GM12878 (cell line): ENCODE measurements around the gene KMT2B. TPM values are rescaled to one million over a fixed set of nuclear protein-coding genes. Genes with fewer than 3 reads are reported as not detected.
A peak's percentile ranks its signal among the peaks of the same experiment; 100 is the strongest.

Experiments
- EED ChIP-seq: sonication (generic); IDR thresholded peaks from 2 replicates; pipeline ENCODE4 v1.6.1; 2016; ENCODE audit warnings: antibody characterized with exemption, low read depth
- ESRRA ChIP-seq: IDR thresholded peaks from 2 replicates; pipeline ENCODE4 v1.6.1; 2012; ENCODE audit warnings: mild to moderate bottlenecking, low read length, improper control_type of control experiment
- ETV6 ChIP-seq, 2 experiments: fragments of 450-650 bp in 1 of 2; IDR thresholded peaks in 1 of 2; conservative IDR thresholded peaks in 1 of 2; 2 replicates each; pipeline ENCODE4 v1.6.1; 2014; ENCODE audit warnings: antibody characterized with exemption in 1 of 2, borderline replicate concordance in 1 of 2, low read depth in 1 of 2, mild to moderate bottlenecking in 1 of 2, moderate library complexity in 1 of 2
- FOXM1 ChIP-seq: IDR thresholded peaks from 2 replicates; pipeline ENCODE4 v1.6.1; 2012; ENCODE audit warnings: low read depth, mild to moderate bottlenecking, inconsistent platforms, low read length, moderate library complexity
- IRF4 ChIP-seq: IDR thresholded peaks from 2 replicates; pipeline ENCODE4 v1.6.1; 2011; ENCODE audit warnings: low read depth, low read length
- KLF5 ChIP-seq: fragments of 450-650 bp; IDR thresholded peaks from 2 replicates; pipeline ENCODE4 v1.6.1; 2014; ENCODE audit warnings: mild to moderate bottlenecking; ENCODE audit not compliant: partially characterized antibody
- MEF2A ChIP-seq: IDR thresholded peaks from 2 replicates; pipeline ENCODE4 v1.6.1; 2011; ENCODE audit warnings: low read depth, mild to moderate bottlenecking, low read length, moderate library complexity; ENCODE audit not compliant: insufficient read depth
- NR2F1 ChIP-seq: fragments of 450-650 bp; conservative IDR thresholded peaks from 2 replicates; pipeline ENCODE4 v1.6.1; 2017; ENCODE audit warnings: mild to moderate bottlenecking
- PAX5 ChIP-seq: IDR thresholded peaks from 2 replicates; pipeline ENCODE4 v1.6.1; 2011; ENCODE audit warnings: low read depth, low read length, borderline replicate concordance
- POLR2A ChIP-seq: IDR thresholded peaks from 2 replicates; pipeline ENCODE4 v1.6.1; 2011; ENCODE audit warnings: low read depth, mild to moderate bottlenecking, low read length
- RFX5 ChIP-seq: IDR thresholded peaks from 2 replicates; pipeline ENCODE4 v1.6.1; 2011; ENCODE audit warnings: low read depth, low read length, improper control_type of control experiment
- SIN3A ChIP-seq: IDR thresholded peaks from 2 replicates; pipeline ENCODE4 v1.6.1; 2012; ENCODE audit warnings: low read depth, low read length, improper control_type of control experiment
- SMAD5 ChIP-seq: IDR thresholded peaks from 2 replicates; pipeline ENCODE4 v1.6.1; 2016; ENCODE audit warnings: antibody characterized with exemption, low read depth
- TBL1XR1 ChIP-seq: IDR thresholded peaks from 2 replicates; pipeline ENCODE4 v1.6.1; 2012; ENCODE audit warnings: low read depth, low read length, improper control_type of control experiment
- TCF12 ChIP-seq: IDR thresholded peaks from 2 replicates; pipeline ENCODE4 v1.6.1; 2011; ENCODE audit warnings: low read depth, mild to moderate bottlenecking, low read length
- YY1 ChIP-seq: IDR thresholded peaks from 2 replicates; pipeline ENCODE4 v1.6.1; 2011; ENCODE audit warnings: low read depth, mild to moderate bottlenecking, low read length
- polyA plus RNA-seq, 11 experiments: library from polyadenylated mRNA; depleted of rRNA in 4 of 11; unstranded in 6 of 11; stranded (reverse) in 5 of 11; fragments of >200 nt; fragmentation: Nextera tagmentation in 4 of 11; fragmentation: Illumina TruSeq in 1 of 11; extraction: Ambion mirVana in 4 of 11; extraction: Trizol in 1 of 11; gene quantifications; 1 replicate in 1 of 11; 2 replicates in 10 of 11; pipeline versions ENCODE4 v1.2.1 to v1.2.3, GENCODE V29; 2011 to 2016; ENCODE audit warnings: inconsistent platforms in 2 of 11, missing spikeins in 2 of 11, low read depth in 1 of 11
- total RNA-seq, 4 experiments: library from RNA; depleted of rRNA in 3 of 4; stranded (reverse); fragments of >200 nt in 3 of 4; fragmentation: Illumina TruSeq in 1 of 4; extraction: Trizol in 1 of 4; gene quantifications; 2 replicates each; pipeline versions ENCODE4 v1.2.1 to v1.2.3, GENCODE V29; 2013 to 2021
- TF ChIP-seq, protein P1 (sequence below): fragments of 450-650 bp; formaldehyde crosslinking; IDR thresholded peaks from 2 replicates; pipeline ENCODE4 v1.4.0; 2022; ENCODE audit warnings: mild to moderate bottlenecking, moderate library complexity
- TF ChIP-seq, protein P2 (sequence below): IDR thresholded peaks from 2 replicates; pipeline ENCODE4 v1.6.1; 2012; ENCODE audit warnings: low read depth, low read length, improper control_type of control experiment
- TF ChIP-seq, protein P3 (sequence below): IDR thresholded peaks from 2 replicates; pipeline ENCODE4 v1.6.1; 2012; ENCODE audit warnings: low read length, inconsistent platforms
- TF ChIP-seq, protein P4 (sequence below): fragments of 450-650 bp; IDR thresholded peaks from 2 replicates; pipeline ENCODE4 v1.6.1; 2017; ENCODE audit warnings: mild to moderate bottlenecking, low read depth, inconsistent platforms; ENCODE audit not compliant: poor library complexity, severe bottlenecking
- TF ChIP-seq, protein P5 (sequence below): IDR thresholded peaks from 2 replicates; pipeline ENCODE4 v1.6.1; 2011; ENCODE audit warnings: borderline replicate concordance, low read depth, mild to moderate bottlenecking, moderate library complexity, mixed read lengths, low read length; ENCODE audit not compliant: insufficient read depth; ENCODE audit errors: extremely low read length

The KMT2B gene
- total and polyA plus RNA-seq, 10 of the 15 experiments (the other 5 are each of a cell fraction or from before 2014, with no cell fraction given) = 0.71 to 35.6 (median 6.0) TPM

DNA sequence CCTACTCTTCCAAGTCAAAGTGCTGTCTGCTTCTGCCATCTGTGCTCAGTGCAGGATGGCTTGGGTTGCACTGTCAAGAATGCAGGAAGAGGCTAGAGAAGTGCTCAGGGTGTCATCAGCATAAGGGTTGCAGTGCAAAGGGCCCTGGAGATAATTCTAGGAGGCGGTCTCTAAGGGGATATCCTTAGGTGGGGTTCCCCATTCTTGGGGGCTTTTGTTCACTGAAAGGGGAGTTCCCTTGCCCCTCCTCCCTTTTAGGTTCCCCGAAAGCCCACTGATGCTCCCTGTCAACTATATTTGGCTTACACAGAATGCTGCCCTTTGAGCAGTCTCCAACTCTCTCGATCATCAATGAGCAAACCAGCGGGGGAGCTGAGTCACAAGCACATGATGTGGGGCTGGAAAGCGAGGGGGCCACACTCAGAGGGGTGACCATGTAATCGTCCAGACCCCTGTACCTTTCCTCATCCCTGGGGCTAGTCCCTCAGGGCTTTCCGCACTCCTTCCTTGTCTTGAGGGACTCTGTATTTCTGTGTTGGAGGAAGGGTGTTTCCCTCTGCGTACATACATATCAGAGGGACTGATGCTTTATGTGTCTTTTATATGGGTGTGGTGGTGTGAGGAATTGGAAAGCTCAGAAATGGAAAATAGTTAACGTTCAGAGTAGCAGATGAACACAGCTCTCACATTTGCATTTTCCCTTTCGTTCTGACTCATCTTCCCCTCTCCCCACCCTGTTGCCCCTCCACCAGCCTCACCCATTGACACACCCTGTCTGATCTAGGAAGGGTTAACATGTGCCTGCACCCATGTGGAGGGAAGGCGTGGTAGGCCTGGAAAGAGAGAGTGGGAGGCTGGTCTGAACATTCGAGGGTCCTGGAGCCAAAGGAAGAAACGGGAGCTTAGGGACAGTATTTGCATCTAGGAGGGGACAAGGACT lies 6.7 kb upstream of the KMT2B start (continued):
- TF ChIP-seq, protein P1, sequence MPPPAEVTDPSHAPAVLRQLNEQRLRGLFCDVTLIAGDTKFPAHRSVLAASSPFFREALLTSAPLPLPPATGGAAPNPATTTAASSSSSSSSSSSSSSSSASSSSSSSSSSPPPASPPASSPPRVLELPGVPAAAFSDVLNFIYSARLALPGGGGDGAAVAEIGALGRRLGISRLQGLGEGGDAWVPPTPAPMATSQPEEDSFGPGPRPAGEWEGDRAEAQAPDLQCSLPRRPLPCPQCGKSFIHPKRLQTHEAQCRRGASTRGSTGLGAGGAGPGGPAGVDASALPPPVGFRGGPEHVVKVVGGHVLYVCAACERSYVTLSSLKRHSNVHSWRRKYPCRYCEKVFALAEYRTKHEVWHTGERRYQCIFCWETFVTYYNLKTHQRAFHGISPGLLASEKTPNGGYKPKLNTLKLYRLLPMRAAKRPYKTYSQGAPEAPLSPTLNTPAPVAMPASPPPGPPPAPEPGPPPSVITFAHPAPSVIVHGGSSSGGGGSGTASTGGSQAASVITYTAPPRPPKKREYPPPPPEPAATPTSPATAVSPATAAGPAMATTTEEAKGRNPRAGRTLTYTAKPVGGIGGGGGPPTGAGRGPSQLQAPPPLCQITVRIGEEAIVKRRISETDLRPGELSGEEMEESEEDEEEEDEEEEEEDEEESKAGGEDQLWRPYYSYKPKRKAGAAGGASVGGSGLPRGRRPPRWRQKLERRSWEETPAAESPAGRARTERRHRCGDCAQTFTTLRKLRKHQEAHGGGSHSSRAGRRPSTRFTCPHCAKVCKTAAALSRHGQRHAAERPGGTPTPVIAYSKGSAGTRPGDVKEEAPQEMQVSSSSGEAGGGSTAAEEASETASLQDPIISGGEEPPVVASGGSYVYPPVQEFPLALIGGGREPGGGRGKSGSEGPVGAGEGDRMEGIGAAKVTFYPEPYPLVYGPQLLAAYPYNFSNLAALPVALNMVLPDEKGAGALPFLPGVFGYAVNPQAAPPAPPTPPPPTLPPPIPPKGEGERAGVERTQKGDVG (CRISPR knock-in tag) = no peak
- TF ChIP-seq EED (peak; percentile 73), MEF2A (no peak), RFX5 (no peak), IRF4 (peak; percentile 99), TBL1XR1 (peak; percentile 75; the same call in 1 of the 2 replicates), FOXM1 (peak; percentile 22; the same call in 1 of the 2 replicates), POLR2A (peak; percentile 69), TCF12 (peak; percentile 38; the same call in 1 of the 2 replicates), KLF5 (no peak), ESRRA (no peak), SMAD5 (peak; percentile 62; the same call in 1 of the 2 replicates), SIN3A (peak; percentile 55; the same call in 1 of the 2 replicates), NR2F1 (peak; percentile 55), ETV6 (conservative IDR thresholded peaks at IDR 0.05 in 1 of 2, IDR thresholded peaks at IDR 0.05 in 1 of 2; ENCODE audit: borderline replicate concordance in 1 of 2, low read depth in 1 of 2) (peak in 1 of 2 experiments; percentile 82; a peak in 2 of 4 replicates), YY1 (0 out of 2 replicates have a peak, but pooled peaks have one; percentile 10), PAX5 (peak; percentile 74; the same call in 1 of the 2 replicates)
- TF ChIP-seq, protein P2, sequence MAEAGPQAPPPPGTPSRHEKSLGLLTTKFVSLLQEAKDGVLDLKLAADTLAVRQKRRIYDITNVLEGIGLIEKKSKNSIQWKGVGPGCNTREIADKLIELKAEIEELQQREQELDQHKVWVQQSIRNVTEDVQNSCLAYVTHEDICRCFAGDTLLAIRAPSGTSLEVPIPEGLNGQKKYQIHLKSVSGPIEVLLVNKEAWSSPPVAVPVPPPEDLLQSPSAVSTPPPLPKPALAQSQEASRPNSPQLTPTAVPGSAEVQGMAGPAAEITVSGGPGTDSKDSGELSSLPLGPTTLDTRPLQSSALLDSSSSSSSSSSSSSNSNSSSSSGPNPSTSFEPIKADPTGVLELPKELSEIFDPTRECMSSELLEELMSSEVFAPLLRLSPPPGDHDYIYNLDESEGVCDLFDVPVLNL = no peak
- TF ChIP-seq, protein P3, sequence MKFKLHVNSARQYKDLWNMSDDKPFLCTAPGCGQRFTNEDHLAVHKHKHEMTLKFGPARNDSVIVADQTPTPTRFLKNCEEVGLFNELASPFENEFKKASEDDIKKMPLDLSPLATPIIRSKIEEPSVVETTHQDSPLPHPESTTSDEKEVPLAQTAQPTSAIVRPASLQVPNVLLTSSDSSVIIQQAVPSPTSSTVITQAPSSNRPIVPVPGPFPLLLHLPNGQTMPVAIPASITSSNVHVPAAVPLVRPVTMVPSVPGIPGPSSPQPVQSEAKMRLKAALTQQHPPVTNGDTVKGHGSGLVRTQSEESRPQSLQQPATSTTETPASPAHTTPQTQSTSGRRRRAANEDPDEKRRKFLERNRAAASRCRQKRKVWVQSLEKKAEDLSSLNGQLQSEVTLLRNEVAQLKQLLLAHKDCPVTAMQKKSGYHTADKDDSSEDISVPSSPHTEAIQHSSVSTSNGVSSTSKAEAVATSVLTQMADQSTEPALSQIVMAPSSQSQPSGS = peak; percentile 54
- TF ChIP-seq, protein P4, sequence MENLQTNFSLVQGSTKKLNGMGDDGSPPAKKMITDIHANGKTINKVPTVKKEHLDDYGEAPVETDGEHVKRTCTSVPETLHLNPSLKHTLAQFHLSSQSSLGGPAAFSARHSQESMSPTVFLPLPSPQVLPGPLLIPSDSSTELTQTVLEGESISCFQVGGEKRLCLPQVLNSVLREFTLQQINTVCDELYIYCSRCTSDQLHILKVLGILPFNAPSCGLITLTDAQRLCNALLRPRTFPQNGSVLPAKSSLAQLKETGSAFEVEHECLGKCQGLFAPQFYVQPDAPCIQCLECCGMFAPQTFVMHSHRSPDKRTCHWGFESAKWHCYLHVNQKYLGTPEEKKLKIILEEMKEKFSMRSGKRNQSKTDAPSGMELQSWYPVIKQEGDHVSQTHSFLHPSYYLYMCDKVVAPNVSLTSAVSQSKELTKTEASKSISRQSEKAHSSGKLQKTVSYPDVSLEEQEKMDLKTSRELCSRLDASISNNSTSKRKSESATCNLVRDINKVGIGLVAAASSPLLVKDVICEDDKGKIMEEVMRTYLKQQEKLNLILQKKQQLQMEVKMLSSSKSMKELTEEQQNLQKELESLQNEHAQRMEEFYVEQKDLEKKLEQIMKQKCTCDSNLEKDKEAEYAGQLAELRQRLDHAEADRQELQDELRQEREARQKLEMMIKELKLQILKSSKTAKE = peak; percentile 72
- TF ChIP-seq, protein P5, sequence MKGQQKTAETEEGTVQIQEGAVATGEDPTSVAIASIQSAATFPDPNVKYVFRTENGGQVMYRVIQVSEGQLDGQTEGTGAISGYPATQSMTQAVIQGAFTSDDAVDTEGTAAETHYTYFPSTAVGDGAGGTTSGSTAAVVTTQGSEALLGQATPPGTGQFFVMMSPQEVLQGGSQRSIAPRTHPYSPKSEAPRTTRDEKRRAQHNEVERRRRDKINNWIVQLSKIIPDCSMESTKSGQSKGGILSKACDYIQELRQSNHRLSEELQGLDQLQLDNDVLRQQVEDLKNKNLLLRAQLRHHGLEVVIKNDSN = no peak
